Measurements from ENCODE around the gene GUCY1B1.

GUCY1B1 gene

GRCh38 chr4:155748039-155748438 lies 10.8 kb upstream of the GUCY1B1 start:
- no peak for TF ChIP-seq CTCF (IDR thresholded peaks at IDR 0.05)

GRCh38 chr4:155749041-155749440 lies 9.8 kb upstream of the GUCY1B1 start:
- TF ChIP-seq CTCF (IDR thresholded peaks at IDR 0.05): no peak

GRCh38 chr4:155751569-155751968 lies 7.3 kb upstream of the GUCY1B1 start:
- no peak for TF ChIP-seq CTCF (IDR thresholded peaks at IDR 0.05)

- no peak for TF ChIP-seq CTCF (IDR thresholded peaks at IDR 0.05)
Observed at GRCh38 chr4:155757745-155758265, 1.0 kb upstream of the GUCY1B1 start.

GRCh38 chr4:155759372-155760252 lies 791 bp downstream of the GUCY1B1 start:
- TF ChIP-seq CTCF (IDR thresholded peaks at IDR 0.05): no peak

- no peak for TF ChIP-seq CTCF (IDR thresholded peaks at IDR 0.05)
Observed at GRCh38 chr4:155761047-155761446, 2.2 kb downstream of the GUCY1B1 start.

- no peak for TF ChIP-seq CTCF (IDR thresholded peaks at IDR 0.05)
Observed at GRCh38 chr4:155761916-155762315, 3.1 kb downstream of the GUCY1B1 start.
